ENCODE data around the gene CNOT9. TPM values are rescaled to one million over a fixed set of nuclear protein-coding genes. Genes with fewer than 3 reads are reported as not detected.

Gene CNOT9
- total RNA-seq, 3 donors from 2014 or later = 30.6 to 55.6 (median 44.9) TPM

DNA sequence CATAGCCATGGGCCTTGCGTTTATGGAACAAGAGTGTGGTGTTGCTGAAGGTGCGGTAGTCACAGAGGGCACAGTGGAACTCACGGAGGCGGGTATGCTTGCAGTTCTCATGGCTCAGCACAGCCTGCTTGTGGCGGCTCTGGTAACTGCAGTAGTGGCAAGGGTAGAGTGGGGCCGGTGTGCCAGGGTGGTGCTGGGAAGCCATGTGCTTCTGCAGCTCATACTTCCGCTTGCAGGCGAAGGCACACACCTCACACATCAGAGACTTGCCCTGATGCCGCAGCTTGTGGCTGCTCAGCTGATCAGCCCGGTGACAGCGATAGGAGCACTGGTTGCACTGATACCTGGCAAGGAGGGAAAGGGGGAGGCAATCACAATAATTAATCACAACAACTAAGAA, 76.1 kb downstream of the CNOT9 start:
- TF ChIP-seq POLR2A (IDR thresholded peaks at IDR 0.05) (no peak), POLR2AphosphoS5 (IDR thresholded peaks at IDR 0.05) (no peak)
- TF ChIP-seq, protein P1, sequence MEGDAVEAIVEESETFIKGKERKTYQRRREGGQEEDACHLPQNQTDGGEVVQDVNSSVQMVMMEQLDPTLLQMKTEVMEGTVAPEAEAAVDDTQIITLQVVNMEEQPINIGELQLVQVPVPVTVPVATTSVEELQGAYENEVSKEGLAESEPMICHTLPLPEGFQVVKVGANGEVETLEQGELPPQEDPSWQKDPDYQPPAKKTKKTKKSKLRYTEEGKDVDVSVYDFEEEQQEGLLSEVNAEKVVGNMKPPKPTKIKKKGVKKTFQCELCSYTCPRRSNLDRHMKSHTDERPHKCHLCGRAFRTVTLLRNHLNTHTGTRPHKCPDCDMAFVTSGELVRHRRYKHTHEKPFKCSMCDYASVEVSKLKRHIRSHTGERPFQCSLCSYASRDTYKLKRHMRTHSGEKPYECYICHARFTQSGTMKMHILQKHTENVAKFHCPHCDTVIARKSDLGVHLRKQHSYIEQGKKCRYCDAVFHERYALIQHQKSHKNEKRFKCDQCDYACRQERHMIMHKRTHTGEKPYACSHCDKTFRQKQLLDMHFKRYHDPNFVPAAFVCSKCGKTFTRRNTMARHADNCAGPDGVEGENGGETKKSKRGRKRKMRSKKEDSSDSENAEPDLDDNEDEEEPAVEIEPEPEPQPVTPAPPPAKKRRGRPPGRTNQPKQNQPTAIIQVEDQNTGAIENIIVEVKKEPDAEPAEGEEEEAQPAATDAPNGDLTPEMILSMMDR (IDR thresholded peaks at IDR 0.05) = no peak
- no peak overlapping the region for H3K27ac ChIP-seq
- no peaks in the 10 kb centered on the region for H3K4me1 ChIP-seq
- H3K9me3 ChIP-seq = no peaks in the 10 kb centered on the region
- H3K4me3 ChIP-seq = no peak overlapping the region
- no peak for DNase-seq (ENCODE audit: low spot score in 2 of 2)
- peaks cover 20% of the 10 kb centered on the region for H3K36me3 ChIP-seq
- intact Hi-C loops (cut with DNase I; ENCODE audit: low total_unique reads) = no loop called here
- H3K27me3 ChIP-seq = no peaks in the 10 kb centered on the region

DNA sequence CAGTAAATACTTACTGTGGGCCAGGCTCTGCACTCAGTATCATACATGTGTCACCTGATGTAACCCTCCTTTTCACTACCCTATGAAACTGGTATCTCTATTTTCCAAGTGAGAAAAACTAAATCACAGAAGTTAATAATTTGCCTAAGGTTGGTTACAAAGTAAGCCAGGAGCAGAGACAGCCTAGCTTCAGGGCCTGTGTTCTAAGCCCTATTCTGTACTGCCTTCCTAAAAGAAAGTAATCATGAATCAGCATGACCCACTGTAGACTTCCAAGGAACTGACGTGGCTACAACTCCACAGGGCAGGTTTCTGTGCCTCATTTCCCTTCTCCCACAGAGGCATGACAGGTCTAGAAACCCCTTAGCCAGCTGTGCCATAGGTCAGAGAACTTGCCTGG, 76.5 kb downstream of the CNOT9 start:
- H3K9me3 ChIP-seq = no peaks in the 10 kb centered on the region
- DNase-seq (ENCODE audit: low spot score in 2 of 2) = no peak
- no peak overlapping the region for H3K27ac ChIP-seq
- H3K4me3 ChIP-seq = no peak overlapping the region
- no peak for TF ChIP-seq POLR2AphosphoS5 (IDR thresholded peaks at IDR 0.05)
- no peak for TF ChIP-seq POLR2A (IDR thresholded peaks at IDR 0.05)
- TF ChIP-seq, protein P1 (IDR thresholded peaks at IDR 0.05) = no peak
- peaks cover 21% of the 10 kb centered on the region for H3K36me3 ChIP-seq
- intact Hi-C loops (cut with DNase I; ENCODE audit: low total_unique reads) = no loop called here
- no peaks in the 10 kb centered on the region for H3K4me1 ChIP-seq
- H3K27me3 ChIP-seq = no peaks in the 10 kb centered on the region

Other genes starting within 250 kb of the CNOT9 start
- gene CATIP, start 212.0 kb upstream of the CNOT9 start, total RNA-seq = under 1 TPM in 1 of 3 donors, not detected in 2; 0.44 TPM
- 10 to 100 TPM; 14.4 to 53.4 (median 17.9) TPM for gene SLC11A1, start 186.6 kb upstream of the CNOT9 start, total RNA-seq
- 100 to 1,000 TPM in 1 of 3 donors, 10 to 100 TPM in 2; 83.9 to 113 (median 95.9) TPM for gene CTDSP1, start 169.0 kb upstream of the CNOT9 start, total RNA-seq
- 1 to 10 TPM in 1 of 3 donors, under 1 TPM in 1, not detected in 1; under 0.01 to 2.9 TPM for gene VIL1, start 149.7 kb upstream of the CNOT9 start, total RNA-seq
- 10 to 100 TPM in 2 of 3 donors, 1 to 10 TPM in 1; 6.9 to 24.6 (median 14.4) TPM for gene USP37, start 488 bp upstream of the CNOT9 start, total RNA-seq
- 1 to 10 TPM; 1.8 to 8.0 (median 2.6) TPM for gene PLCD4, start 39.1 kb downstream of the CNOT9 start, total RNA-seq
- gene ZNF142, start 90.8 kb downstream of the CNOT9 start, total RNA-seq = 10 to 100 TPM; 12.0 to 16.0 (median 15.4) TPM
- 10 to 100 TPM; 26.4 to 35.4 (median 32.4) TPM for gene BCS1L, start 90.8 kb downstream of the CNOT9 start, total RNA-seq
- gene RNF25, start 103.2 kb downstream of the CNOT9 start, total RNA-seq = 10 to 100 TPM; 22.7 to 25.9 (median 23.0) TPM
- gene STK36, start 103.2 kb downstream of the CNOT9 start, total RNA-seq = 10 to 100 TPM; 22.2 to 78.0 (median 35.7) TPM
- 10 to 100 TPM in 2 of 3 donors, 1 to 10 TPM in 1; 8.3 to 34.7 (median 29.0) TPM for gene TTLL4, start 142.0 kb downstream of the CNOT9 start, total RNA-seq
- gene CYP27A1, start 213.3 kb downstream of the CNOT9 start, total RNA-seq = 10 to 100 TPM; 25.6 to 65.0 (median 28.8) TPM

All from breast epithelium (tissue), 4 donors.